Measurements from ENCODE around the gene HDAC4. TPM values are rescaled to one million over a fixed set of nuclear protein-coding genes. Genes with fewer than 3 reads are reported as not detected.

Gene HDAC4
- polyA plus RNA-seq, 1 donor (not counting 4 experiments of a cell fraction or from before 2014, with no cell fraction given) = 2.9 TPM

- Histone ChIP-seq H3K9ac (ENCODE audit: control insufficient read depth, extremely low read depth, insufficient read depth, low read length) (no peak overlapping the region), H3K27me3 (ENCODE audit: control insufficient read depth, extremely low read depth, insufficient read depth, low read length) (no peaks in the 10 kb centered on the region), H3K9me3 (ENCODE audit: control insufficient read depth, low read depth, low read length) (no peaks in the 10 kb centered on the region), H3K36me3 (ENCODE audit: control insufficient read depth in 2 of 2, extremely low read depth in 1 of 2, insufficient read depth in 2 of 2, low read length in 2 of 2) (no peaks in the 10 kb centered on the region), H3K27ac (ENCODE audit: control insufficient read depth, insufficient read depth, low read length) (no peak overlapping the region), H3K4me3 (ENCODE audit: control insufficient read depth in 2 of 3, extremely low read depth in 1 of 3, insufficient read depth in 2 of 3, low read depth in 1 of 3, low read length in 3 of 3) (no peak overlapping the region), H3K79me2 (ENCODE audit: control insufficient read depth, insufficient read depth, low read length) (peaks cover 4% of the 10 kb centered on the region), H2AFZ (ENCODE audit: control insufficient read depth, low read length) (no peak overlapping the region), H3K4me1 (ENCODE audit: control insufficient read depth, extremely low read depth, insufficient read depth, low read length) (peaks cover 12% of the 10 kb centered on the region), H4K20me1 (ENCODE audit: control insufficient read depth, extremely low read depth, insufficient read depth, low read length) (peaks cover 7% of the 10 kb centered on the region), H3K4me2 (ENCODE audit: control insufficient read depth, extremely low read depth, insufficient read depth, low read depth, low read length) (no peak overlapping the region), H3K9me1 (ENCODE audit: control insufficient read depth, extremely low read depth, insufficient read depth, low read length) (peaks cover 2% of the 10 kb centered on the region)
- TF ChIP-seq CTCF (optimal IDR thresholded peaks at IDR 0.05 in 1 of 3, IDR thresholded peaks at IDR 0.05 in 1 of 3, conservative IDR thresholded peaks at IDR 0.05 in 1 of 3; ENCODE audit: extremely low read depth in 1 of 3, insufficient read depth in 2 of 3, low read length in 3 of 3) = no peak
- TF ChIP-seq EZH2 (IDR thresholded peaks at IDR 0.05; ENCODE audit: low read length) = no peak
- FAIRE-seq (no peak), DNase-seq (ENCODE audit: low read depth, low spot score) (no peak)
- dilution Hi-C loops (cut with MboI; ENCODE audit: extremely low pct_ligation_motif_present, low sequenced_read_pairs) = no loop called here
Measured at GRCh38 chr2:239293775-239294430, 106.9 kb downstream of the HDAC4 start.

GRCh38 chr2:239292959-239293774 lies 107.7 kb downstream of the HDAC4 start:
- no peak overlapping the region for H3K9ac ChIP-seq (ENCODE audit: control insufficient read depth, extremely low read depth, insufficient read depth, low read length)
- H3K79me2 ChIP-seq (ENCODE audit: control insufficient read depth, insufficient read depth, low read length) = peaks cover 4% of the 10 kb centered on the region
- peaks cover 12% of the 10 kb centered on the region for H3K4me1 ChIP-seq (ENCODE audit: control insufficient read depth, extremely low read depth, insufficient read depth, low read length)
- dilution Hi-C loops (cut with MboI; ENCODE audit: extremely low pct_ligation_motif_present, low sequenced_read_pairs) = no loop called here
- no peaks in the 10 kb centered on the region for H3K36me3 ChIP-seq (ENCODE audit: control insufficient read depth in 2 of 2, extremely low read depth in 1 of 2, insufficient read depth in 2 of 2, low read length in 2 of 2)
- H4K20me1 ChIP-seq (ENCODE audit: control insufficient read depth, extremely low read depth, insufficient read depth, low read length) = peaks cover 7% of the 10 kb centered on the region
- no peak overlapping the region for H2AFZ ChIP-seq (ENCODE audit: control insufficient read depth, low read length)
- no peaks in the 10 kb centered on the region for H3K27me3 ChIP-seq (ENCODE audit: control insufficient read depth, extremely low read depth, insufficient read depth, low read length)
- H3K9me1 ChIP-seq (ENCODE audit: control insufficient read depth, extremely low read depth, insufficient read depth, low read length) = peaks cover 2% of the 10 kb centered on the region
- DNase-seq (ENCODE audit: low read depth, low spot score) = no peak
- FAIRE-seq = no peak
- no peak overlapping the region for H3K4me3 ChIP-seq (ENCODE audit: control insufficient read depth in 2 of 3, extremely low read depth in 1 of 3, insufficient read depth in 2 of 3, low read depth in 1 of 3, low read length in 3 of 3)
- TF ChIP-seq CTCF (optimal IDR thresholded peaks at IDR 0.05 in 1 of 3, IDR thresholded peaks at IDR 0.05 in 1 of 3, conservative IDR thresholded peaks at IDR 0.05 in 1 of 3; ENCODE audit: extremely low read depth in 1 of 3, insufficient read depth in 2 of 3, low read length in 3 of 3) (no peak), EZH2 (IDR thresholded peaks at IDR 0.05; ENCODE audit: low read length) (no peak)
- no peak overlapping the region for H3K27ac ChIP-seq (ENCODE audit: control insufficient read depth, insufficient read depth, low read length)
- H3K9me3 ChIP-seq (ENCODE audit: control insufficient read depth, low read depth, low read length) = no peaks in the 10 kb centered on the region
- H3K4me2 ChIP-seq (ENCODE audit: control insufficient read depth, extremely low read depth, insufficient read depth, low read depth, low read length) = no peak overlapping the region
